HepG2 (cell line): ENCODE data around the gene TUBB. TPM values are rescaled to one million over a fixed set of nuclear protein-coding genes. Genes with fewer than 3 reads are reported as not detected.

Experiments
- FUBP1 ChIP-seq: sonication (generic); formaldehyde crosslinking; IDR thresholded peaks from 2 replicates; pipeline ENCODE4 v1.5.1; 2020; ENCODE audit warnings: missing genetic modification reagents, mild to moderate bottlenecking, borderline replicate concordance
- GATA4 ChIP-seq: sonication (generic); IDR thresholded peaks from 2 replicates; pipeline ENCODE4 v1.6.1; 2016; ENCODE audit warnings: antibody characterized with exemption, low read depth, borderline replicate concordance
- GMEB2 ChIP-seq: IDR thresholded peaks from 2 replicates; pipeline ENCODE4 v1.6.1; 2016; ENCODE audit warnings: missing biosample characterization, missing genetic modification reagents, low read depth
- MBNL3 ChIP-seq: fragments of 250-450 bp; sonication (Bioruptor Pico); conservative IDR thresholded peaks from 2 replicates; pipeline ENCODE4 v1.8.0; 2022; ENCODE audit warnings: mild to moderate bottlenecking, inconsistent platforms
- PLSCR1 ChIP-seq: sonication (generic); formaldehyde crosslinking; IDR thresholded peaks from 2 replicates; pipeline ENCODE4 v1.5.0; 2020; ENCODE audit warnings: missing genetic modification reagents, mild to moderate bottlenecking, borderline replicate concordance
- WIZ ChIP-seq: sonication (generic); formaldehyde crosslinking; IDR thresholded peaks from 2 replicates; pipeline ENCODE4 v1.5.1; 2020; ENCODE audit warnings: mild to moderate bottlenecking, missing genetic modification reagents
- ZBTB38 ChIP-seq: sonication (generic); formaldehyde crosslinking; IDR thresholded peaks from 2 replicates; pipeline ENCODE4 v1.5.1; 2020; ENCODE audit warnings: mild to moderate bottlenecking, missing genetic modification reagents
- ZNF124 ChIP-seq: sonication (generic); formaldehyde crosslinking; IDR thresholded peaks from 2 replicates; pipeline ENCODE4 v1.4.0; 2020; ENCODE audit warnings: missing genetic modification reagents
- ZNF329 ChIP-seq: sonication (generic); formaldehyde crosslinking; IDR thresholded peaks from 2 replicates; pipeline ENCODE4 v1.9.0; 2021; ENCODE audit warnings: low read depth, mild to moderate bottlenecking, missing genetic modification reagents
- ZNF83 ChIP-seq: sonication (generic); formaldehyde crosslinking; IDR thresholded peaks from 2 replicates; pipeline ENCODE4 v1.4.0; 2020; ENCODE audit warnings: missing genetic modification reagents, mild to moderate bottlenecking, borderline replicate concordance
- ZNF841 ChIP-seq: sonication (generic); formaldehyde crosslinking; IDR thresholded peaks from 2 replicates; pipeline ENCODE4 v1.8.1; 2023; ENCODE audit warnings: missing genetic modification reagents, borderline replicate concordance
- ZSCAN21 ChIP-seq: sonication (generic); formaldehyde crosslinking; IDR thresholded peaks from 2 replicates; pipeline ENCODE4 v1.8.0; 2022; ENCODE audit warnings: mild to moderate bottlenecking, missing genetic modification reagents, moderate library complexity, borderline replicate concordance
- polyA plus RNA-seq, 8 experiments: library from polyadenylated mRNA; depleted of rRNA in 3 of 8; stranded (reverse) in 7 of 8; unstranded in 1 of 8; fragments of >200 nt; fragmentation: Illumina TruSeq in 4 of 8; extraction: Trizol in 4 of 8; gene quantifications; 2 replicates each; pipeline versions ENCODE4 v1.2.1 to v1.2.3, GENCODE V29; 2011 to 2016; ENCODE audit warnings: low read depth in 4 of 8, missing spikeins in 1 of 8, mixed read lengths in 1 of 8; ENCODE audit not compliant: insufficient read depth in 1 of 8
- total RNA-seq, 5 experiments: library from RNA; depleted of rRNA; stranded (reverse); fragments of >200 nt; fragmentation: Illumina TruSeq; extraction: Trizol; gene quantifications; 2 replicates each; pipeline ENCODE4 v1.2.3, GENCODE V29; 2016; ENCODE audit warnings: low read depth in 1 of 5
- TF ChIP-seq, protein P1 (sequence below): sonication (generic); formaldehyde crosslinking; IDR thresholded peaks from 2 replicates; pipeline ENCODE4 v1.4.0; 2020; ENCODE audit warnings: missing genetic modification reagents, mild to moderate bottlenecking, borderline replicate concordance
- TF ChIP-seq, protein P2 (sequence below): sonication (generic); formaldehyde crosslinking; IDR thresholded peaks from 2 replicates; pipeline ENCODE4 v1.4.0; 2020; ENCODE audit warnings: missing genetic modification reagents
- TF ChIP-seq, protein P3 (sequence below): sonication (generic); formaldehyde crosslinking; IDR thresholded peaks from 2 replicates; pipeline ENCODE4 v1.4.0; 2020; ENCODE audit warnings: missing genetic modification reagents, low read depth, mild to moderate bottlenecking, borderline replicate concordance
- TF ChIP-seq, protein P4 (sequence below): sonication (generic); formaldehyde crosslinking; IDR thresholded peaks from 2 replicates; pipeline ENCODE4 v1.4.0; 2020; ENCODE audit warnings: mild to moderate bottlenecking, missing genetic modification reagents

TUBB gene
- total and polyA plus RNA-seq, 2 of the 13 experiments (the other 11 are each of a cell fraction or from before 2014, with no cell fraction given) = 911 to 1,163 TPM

DNA sequence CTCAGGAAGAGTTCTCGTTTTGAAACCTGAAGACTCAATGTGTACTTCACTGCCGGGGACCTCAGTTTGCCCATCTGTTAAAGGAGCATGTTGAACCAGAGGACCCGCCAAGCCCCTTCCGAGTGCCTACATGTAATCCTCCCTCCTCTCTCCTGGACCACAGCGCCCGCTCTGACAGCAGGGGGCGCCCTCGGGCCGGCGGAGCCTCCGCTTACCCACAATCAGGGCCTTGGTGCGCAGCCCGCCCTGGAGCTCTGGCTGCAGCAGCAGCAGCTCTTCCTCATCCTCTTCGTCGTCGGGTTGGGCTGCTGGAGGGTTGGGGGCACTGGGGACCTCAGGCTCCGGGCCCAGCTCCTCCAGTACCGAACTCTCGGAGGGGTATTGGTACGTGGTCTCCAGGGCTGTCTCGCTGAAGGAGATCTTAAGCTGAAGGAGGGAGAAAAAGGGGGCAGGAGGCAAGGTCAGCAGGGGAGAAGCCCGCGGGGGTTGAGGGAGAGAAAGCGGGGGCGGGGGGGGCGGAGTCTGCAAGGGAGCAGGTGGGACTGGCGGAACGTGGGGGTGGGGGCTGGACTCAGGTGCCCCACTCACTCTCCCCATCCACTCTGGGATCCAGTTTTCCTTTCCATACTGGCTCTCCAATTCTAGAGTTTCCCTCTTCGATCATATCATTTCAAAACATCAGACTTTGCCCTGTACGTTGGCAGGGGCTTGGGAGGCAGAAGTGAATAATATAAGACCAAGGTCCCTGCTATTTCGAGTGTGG lies 41.0 kb upstream of the TUBB start (continued):
- TF ChIP-seq ZNF841 (no peak), FUBP1 (CRISPR knock-in tag) (no peak), ZNF124 (CRISPR knock-in tag) (peak; percentile 79; the same call in 1 of the 2 replicates), PLSCR1 (CRISPR knock-in tag) (no peak), MBNL3 (CRISPR knock-in tag) (no peak), ZBTB38 (CRISPR knock-in tag) (peak; percentile 90), ZSCAN21 (CRISPR knock-in tag) (no peak), ZNF329 (CRISPR knock-in tag) (no peak), WIZ (CRISPR knock-in tag) (no peak), ZNF83 (CRISPR knock-in tag) (no peak; the same call in 1 of the 2 replicates), GMEB2 (CRISPR knock-in tag) (no peak), GATA4 (no peak)
- TF ChIP-seq, protein P1, sequence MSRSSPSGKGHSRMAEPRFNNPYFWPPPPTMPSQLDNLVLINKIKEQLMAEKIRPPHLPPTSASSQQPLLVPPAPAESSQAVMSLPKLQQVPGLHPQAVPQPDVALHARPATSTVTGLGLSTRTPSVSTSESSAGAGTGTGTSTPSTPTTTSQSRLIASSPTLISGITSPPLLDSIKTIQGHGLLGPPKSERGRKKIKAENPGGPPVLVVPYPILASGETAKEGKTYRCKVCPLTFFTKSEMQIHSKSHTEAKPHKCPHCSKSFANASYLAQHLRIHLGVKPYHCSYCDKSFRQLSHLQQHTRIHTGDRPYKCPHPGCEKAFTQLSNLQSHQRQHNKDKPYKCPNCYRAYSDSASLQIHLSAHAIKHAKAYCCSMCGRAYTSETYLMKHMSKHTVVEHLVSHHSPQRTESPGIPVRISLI (CRISPR knock-in tag) = peak; percentile 37; the same call in 1 of the 2 replicates
- TF ChIP-seq, protein P2, sequence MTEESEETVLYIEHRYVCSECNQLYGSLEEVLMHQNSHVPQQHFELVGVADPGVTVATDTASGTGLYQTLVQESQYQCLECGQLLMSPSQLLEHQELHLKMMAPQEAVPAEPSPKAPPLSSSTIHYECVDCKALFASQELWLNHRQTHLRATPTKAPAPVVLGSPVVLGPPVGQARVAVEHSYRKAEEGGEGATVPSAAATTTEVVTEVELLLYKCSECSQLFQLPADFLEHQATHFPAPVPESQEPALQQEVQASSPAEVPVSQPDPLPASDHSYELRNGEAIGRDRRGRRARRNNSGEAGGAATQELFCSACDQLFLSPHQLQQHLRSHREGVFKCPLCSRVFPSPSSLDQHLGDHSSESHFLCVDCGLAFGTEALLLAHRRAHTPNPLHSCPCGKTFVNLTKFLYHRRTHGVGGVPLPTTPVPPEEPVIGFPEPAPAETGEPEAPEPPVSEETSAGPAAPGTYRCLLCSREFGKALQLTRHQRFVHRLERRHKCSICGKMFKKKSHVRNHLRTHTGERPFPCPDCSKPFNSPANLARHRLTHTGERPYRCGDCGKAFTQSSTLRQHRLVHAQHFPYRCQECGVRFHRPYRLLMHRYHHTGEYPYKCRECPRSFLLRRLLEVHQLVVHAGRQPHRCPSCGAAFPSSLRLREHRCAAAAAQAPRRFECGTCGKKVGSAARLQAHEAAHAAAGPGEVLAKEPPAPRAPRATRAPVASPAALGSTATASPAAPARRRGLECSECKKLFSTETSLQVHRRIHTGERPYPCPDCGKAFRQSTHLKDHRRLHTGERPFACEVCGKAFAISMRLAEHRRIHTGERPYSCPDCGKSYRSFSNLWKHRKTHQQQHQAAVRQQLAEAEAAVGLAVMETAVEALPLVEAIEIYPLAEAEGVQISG = peak; percentile 94
- TF ChIP-seq, protein P3, sequence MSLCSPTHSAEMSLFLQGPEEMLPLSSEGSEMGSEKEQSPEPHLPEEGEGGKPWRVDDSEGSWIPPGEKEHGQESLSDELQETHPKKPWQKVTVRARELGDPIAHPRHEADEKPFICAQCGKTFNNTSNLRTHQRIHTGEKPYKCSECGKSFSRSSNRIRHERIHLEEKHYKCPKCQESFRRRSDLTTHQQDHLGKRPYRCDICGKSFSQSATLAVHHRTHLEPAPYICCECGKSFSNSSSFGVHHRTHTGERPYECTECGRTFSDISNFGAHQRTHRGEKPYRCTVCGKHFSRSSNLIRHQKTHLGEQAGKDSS (CRISPR knock-in tag) = peak; percentile 43; the same call in 1 of the 2 replicates
- TF ChIP-seq, protein P4, sequence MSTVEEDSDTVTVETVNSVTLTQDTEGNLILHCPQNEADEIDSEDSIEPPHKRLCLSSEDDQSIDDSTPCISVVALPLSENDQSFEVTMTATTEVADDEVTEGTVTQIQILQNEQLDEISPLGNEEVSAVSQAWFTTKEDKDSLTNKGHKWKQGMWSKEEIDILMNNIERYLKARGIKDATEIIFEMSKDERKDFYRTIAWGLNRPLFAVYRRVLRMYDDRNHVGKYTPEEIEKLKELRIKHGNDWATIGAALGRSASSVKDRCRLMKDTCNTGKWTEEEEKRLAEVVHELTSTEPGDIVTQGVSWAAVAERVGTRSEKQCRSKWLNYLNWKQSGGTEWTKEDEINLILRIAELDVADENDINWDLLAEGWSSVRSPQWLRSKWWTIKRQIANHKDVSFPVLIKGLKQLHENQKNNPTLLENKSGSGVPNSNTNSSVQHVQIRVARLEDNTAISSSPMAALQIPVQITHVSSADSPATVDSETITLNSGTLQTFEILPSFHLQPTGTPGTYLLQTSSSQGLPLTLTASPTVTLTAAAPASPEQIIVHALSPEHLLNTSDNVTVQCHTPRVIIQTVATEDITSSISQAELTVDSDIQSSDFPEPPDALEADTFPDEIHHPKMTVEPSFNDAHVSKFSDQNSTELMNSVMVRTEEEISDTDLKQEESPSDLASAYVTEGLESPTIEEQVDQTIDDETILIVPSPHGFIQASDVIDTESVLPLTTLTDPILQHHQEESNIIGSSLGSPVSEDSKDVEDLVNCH (CRISPR knock-in tag) = no peak
